Prostate gland (tissue), 2 donors: Measurements from ENCODE around the gene ELP1.

Experiments
- CTCF ChIP-seq, 4 experiments: fragments of 200-600 bp in 2 of 4; fragments of 450-650 bp in 2 of 4; sonication (generic) in 2 of 4; IDR thresholded peaks; 1 replicate in 3 of 4; 2 replicates in 1 of 4; pipeline ENCODE4 v1.5.1; 2016 to 2019; ENCODE audit warnings: antibody characterized with exemption in 4 of 4, mild to moderate bottlenecking in 2 of 4, moderate library complexity in 2 of 4
- POLR2A ChIP-seq: fragments of 450-650 bp; IDR thresholded peaks from one replicate; pipeline ENCODE4 v1.6.1; 2016; ENCODE audit warnings: antibody characterized with exemption, mild to moderate bottlenecking
- POLR2AphosphoS5 ChIP-seq: sonication (generic); formaldehyde crosslinking; IDR thresholded peaks from one replicate; pipeline ENCODE4 v1.6.1; 2017; ENCODE audit warnings: antibody characterized with exemption

- TF ChIP-seq CTCF (IDR thresholded peaks at IDR 0.05) (no peak), POLR2AphosphoS5 (no peak), POLR2A (no peak)
These were observed 9.5 kb downstream of the ELP1 start for GRCh38 chr9:108924466-108924865.
